SH-SY5Y (cell line): ENCODE measurements around the gene TMEM178A.

Source experiments
- GATA2 ChIP-seq: IDR thresholded peaks from 2 replicates; pipeline ENCODE4 v1.6.1; 2011; ENCODE audit warnings: mild to moderate bottlenecking, low read depth, low read length
- GATA3 ChIP-seq: IDR thresholded peaks from 2 replicates; pipeline ENCODE4 v1.6.1; 2011; ENCODE audit warnings: low read depth, mild to moderate bottlenecking, low read length, moderate library complexity

The TMEM178A gene

GRCh38 chr2:39712953-39713352, 47.2 kb downstream of the TMEM178A start:
- TF ChIP-seq GATA3 = no peak
- TF ChIP-seq GATA2 = no peak

- TF ChIP-seq GATA2 = no peak
- no peak for TF ChIP-seq GATA3
Observed at GRCh38 chr2:39715095-39715494, 49.4 kb downstream of the TMEM178A start.

- TF ChIP-seq GATA3 = no peak
- TF ChIP-seq GATA2 = no peak
Observed at GRCh38 chr2:39715822-39716221, 50.1 kb downstream of the TMEM178A start.

GRCh38 chr2:39717067-39717466, 51.4 kb downstream of the TMEM178A start:
- TF ChIP-seq GATA2 = no peak
- no peak for TF ChIP-seq GATA3

- TF ChIP-seq GATA3 (no peak), GATA2 (no peak)
Observed at GRCh38 chr2:39718483-39718882, 52.8 kb downstream of the TMEM178A start.

- TF ChIP-seq GATA3 = no peak
- no peak for TF ChIP-seq GATA2
Observed at GRCh38 chr2:39719317-39719716, 53.6 kb downstream of the TMEM178A start.

- TF ChIP-seq GATA3 = no peak
- no peak for TF ChIP-seq GATA2
Observed at GRCh38 chr2:39720970-39721369, 55.3 kb downstream of the TMEM178A start.

GRCh38 chr2:39723497-39723896, 57.8 kb downstream of the TMEM178A start:
- no peak for TF ChIP-seq GATA2
- no peak for TF ChIP-seq GATA3

GRCh38 chr2:39723946-39724827, 58.5 kb downstream of the TMEM178A start:
- no peak for TF ChIP-seq GATA2
- TF ChIP-seq GATA3 = no peak

- TF ChIP-seq GATA3 (no peak), GATA2 (no peak)
Observed at GRCh38 chr2:39724828-39725144, 59.1 kb downstream of the TMEM178A start.

- TF ChIP-seq GATA2 (no peak), GATA3 (no peak)
Observed at GRCh38 chr2:39725401-39725800, 59.7 kb downstream of the TMEM178A start.

- TF ChIP-seq GATA3 (no peak), GATA2 (no peak)
Observed at GRCh38 chr2:39728941-39729351, 63.2 kb downstream of the TMEM178A start.

GRCh38 chr2:39730276-39730675, 64.6 kb downstream of the TMEM178A start:
- TF ChIP-seq GATA2 = no peak
- TF ChIP-seq GATA3 = no peak

GRCh38 chr2:39730685-39731302, 65.1 kb downstream of the TMEM178A start:
- no peak for TF ChIP-seq GATA3
- no peak for TF ChIP-seq GATA2

- TF ChIP-seq GATA2 (no peak), GATA3 (no peak)
Observed at GRCh38 chr2:39731546-39731945, 65.8 kb downstream of the TMEM178A start.
